ENCODE measurements around the gene LATS1. TPM values are rescaled to one million over a fixed set of nuclear protein-coding genes. Genes with fewer than 3 reads are reported as not detected.
"Not testable (repeated sequence)": the region's sequence is repeated elsewhere in the genome, so short reads cannot be mapped to it uniquely, and the experiment has no call there.

LATS1 gene
- total RNA-seq: 10 to 100 TPM; 12.5 to 32.1 (median 15.6) TPM

DNA sequence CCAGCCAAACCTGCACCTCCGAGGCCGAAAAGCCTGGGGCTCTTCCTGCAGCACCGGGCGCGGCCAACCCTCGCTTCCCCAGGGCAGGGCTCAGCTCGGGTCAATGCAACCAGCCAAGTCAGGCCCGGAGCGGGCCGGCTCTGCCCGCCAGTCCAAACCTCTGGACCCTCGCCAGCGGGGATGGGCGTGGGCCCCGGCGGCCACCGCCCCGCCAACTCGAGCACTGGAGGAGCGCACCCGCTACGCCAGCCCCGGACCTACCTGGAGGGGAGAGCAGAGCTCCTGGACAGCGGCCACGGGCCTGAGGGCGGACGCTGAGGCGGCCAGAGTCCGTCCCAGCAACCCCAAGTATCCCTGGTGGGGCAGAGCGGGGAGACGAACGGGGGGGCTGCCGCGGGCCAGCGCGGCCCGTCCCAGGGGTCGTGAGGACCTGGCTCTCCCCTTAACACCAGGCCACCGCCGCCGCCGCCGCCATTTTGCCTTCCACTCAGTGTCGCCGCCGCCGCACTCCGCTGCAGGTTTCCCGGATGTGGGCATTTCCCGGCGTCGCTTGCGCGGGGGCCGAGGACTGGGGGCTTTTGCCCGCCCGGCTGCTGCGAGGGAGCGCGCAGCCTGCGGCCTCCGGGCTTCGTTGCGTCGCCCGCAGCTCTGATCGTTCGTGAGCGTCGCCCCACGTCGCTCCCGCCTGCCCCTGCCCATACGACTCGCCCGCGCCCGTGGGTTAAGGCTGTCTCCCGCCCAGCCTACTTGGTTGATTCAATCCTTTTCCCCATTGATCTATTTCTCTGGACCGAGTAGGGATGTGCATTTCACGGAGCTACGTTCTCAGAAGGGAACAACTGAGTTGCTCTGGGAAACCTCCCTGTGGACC lies at the start of gene LATS1:
LATS1 (minus strand) TSS at position 514 of the 871 bp plus-strand sequence. CDS start 15,975 bp downstream, outside the sequence.
- in situ Hi-C loops (cut with MboI; ENCODE audit: low pct_unique_long_range_greater_than_20kb in 2 of 9, low sequenced_read_pairs in 9 of 9, unreplicated experiment in 9 of 9): no loop called here
- ATAC-seq (replicated peaks in 6 of 8): peak; percentile 83 to 92 (median 90)
- Histone ChIP-seq H3K4me3 (peak within 1 kb of the TSS; percentile 83 to 98 (median 87)), H3K27ac (peak within 1 kb of the TSS; percentile 96 to 99), H3K4me1 (replicated peaks in 1 of 2) (peaks cover 10 to 14% of the 10 kb centered on the region in 2 donors)
- 0 to 3% (median 0%) methylated on average over 5 to 13 of the region's 82 CpGs; no CpG with 5 or more reads in 6 of the 10 experiments for WGBS, 10 experiments

DNA sequence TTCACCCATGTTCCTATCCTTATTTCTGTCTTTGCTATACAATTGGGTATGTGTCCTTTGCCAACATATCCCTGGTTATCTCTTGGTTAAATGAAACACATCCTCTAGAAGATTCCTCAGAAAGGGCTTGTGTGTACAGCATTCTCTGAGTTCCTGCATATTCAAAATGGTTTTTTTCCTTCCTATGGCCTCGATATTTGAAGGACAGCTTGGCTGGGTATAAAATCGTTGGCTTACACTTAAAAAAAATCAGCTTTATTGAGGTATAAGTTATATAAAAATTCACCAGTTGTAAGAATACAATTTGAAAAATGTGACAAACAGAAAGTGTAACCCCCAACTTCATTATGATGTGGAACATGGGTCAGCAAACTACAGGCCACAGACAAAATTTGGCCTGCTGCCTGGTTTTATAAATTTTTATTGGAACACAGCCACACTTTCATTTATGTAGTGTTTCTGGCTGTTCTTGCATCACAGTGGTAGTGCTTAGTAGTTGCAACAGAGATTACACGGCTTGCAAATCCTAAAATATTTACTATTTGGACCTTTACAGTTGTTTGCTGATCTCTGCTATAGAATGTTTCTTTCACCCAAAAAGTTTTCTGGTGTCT lies 48.4 kb upstream of the LATS1 start:
- 63 to 98% (median 86%) methylated on average over 2 to 3 of the region's 3 CpGs; no CpG with 5 or more reads in 1 of the 10 experiments for WGBS, 10 experiments
- no peak overlapping the region for H3K27ac ChIP-seq
- in situ Hi-C loops (cut with MboI; ENCODE audit: low pct_unique_long_range_greater_than_20kb in 2 of 9, low sequenced_read_pairs in 9 of 9, unreplicated experiment in 9 of 9): no loop called here
- ATAC-seq (replicated peaks in 6 of 8): no peak
- no peaks in the 10 kb centered on the region for H3K4me1 ChIP-seq (replicated peaks in 1 of 2)
- no peak overlapping the region for H3K4me3 ChIP-seq

GRCh38 chr6:149763866-149764265 lies 46.0 kb upstream of the LATS1 start:
- Histone ChIP-seq H3K4me3 (no peak overlapping the region), H3K27ac (no peak overlapping the region), H3K4me1 (replicated peaks in 1 of 2) (no peaks in the 10 kb centered on the region)
- in situ Hi-C loops (cut with MboI; ENCODE audit: low pct_unique_long_range_greater_than_20kb in 2 of 9, low sequenced_read_pairs in 9 of 9, unreplicated experiment in 9 of 9): no loop called here
- peak in 1 of 8 experiments; percentile 64 for ATAC-seq (replicated peaks in 6 of 8)

DNA sequence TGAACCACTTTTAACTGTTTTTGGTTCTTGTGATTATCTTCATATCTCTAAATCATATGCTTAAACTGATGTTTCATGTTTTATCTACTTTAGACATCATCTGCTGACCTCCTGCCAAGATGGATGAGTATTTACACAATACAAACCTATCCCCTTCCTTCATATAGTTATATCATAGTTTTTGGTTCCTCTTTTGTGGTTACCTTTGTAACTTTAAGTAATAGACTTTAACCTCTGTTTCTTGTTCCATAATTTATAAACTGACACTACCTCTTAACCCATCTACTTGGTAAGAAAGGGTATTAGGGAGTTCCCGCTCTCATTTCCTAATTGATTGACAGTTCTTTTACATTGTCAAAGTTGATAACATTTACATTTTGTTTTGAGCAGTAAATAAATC lies 43.5 kb upstream of the LATS1 start:
- H3K4me1 ChIP-seq (replicated peaks in 1 of 2): no peaks in the 10 kb centered on the region
- H3K4me3 ChIP-seq: no peak overlapping the region
- in situ Hi-C loops (cut with MboI; ENCODE audit: low pct_unique_long_range_greater_than_20kb in 2 of 9, low sequenced_read_pairs in 9 of 9, unreplicated experiment in 9 of 9): no loop called here
- H3K27ac ChIP-seq: no peak overlapping the region
- ATAC-seq (replicated peaks in 6 of 8): no peak
- 91 to 100% (median 100%) methylated on average over 1 of the region's 1 CpG; no CpG with 5 or more reads in 3 of the 10 experiments for whole genome bisulfite sequencing, 10 experiments

DNA sequence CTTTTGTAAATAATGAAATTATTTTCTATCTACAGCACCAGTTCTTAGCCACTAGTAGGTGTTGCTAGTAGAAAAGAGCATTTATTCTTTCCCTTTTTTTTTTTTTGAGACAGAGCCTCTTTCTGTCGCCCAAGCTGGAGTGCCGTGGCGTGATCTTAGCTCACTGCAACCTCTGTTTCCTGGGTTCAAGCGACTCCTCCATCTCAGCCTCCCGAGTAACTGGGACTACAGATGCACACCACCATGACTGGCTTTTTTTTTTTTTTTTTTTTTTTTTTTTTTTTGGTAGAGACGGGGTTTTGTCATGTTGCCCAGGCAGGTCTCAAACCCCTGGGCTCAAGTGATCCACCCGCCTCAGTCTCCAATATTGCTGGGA lies 38.3 kb upstream of the LATS1 start:
- whole genome bisulfite sequencing, 10 experiments: 87 to 100% (median 99%) methylated on average over 2 to 7 of the region's 7 CpGs

GRCh38 chr6:149755300-149756260 lies 37.7 kb upstream of the LATS1 start:
- H3K27ac ChIP-seq: no peak overlapping the region

More for the DNA sequence above, 38.3 kb upstream of the LATS1 start:
- H3K27ac ChIP-seq: no peak overlapping the region
- in situ Hi-C loops (cut with MboI; ENCODE audit: low pct_unique_long_range_greater_than_20kb in 2 of 9, low sequenced_read_pairs in 9 of 9, unreplicated experiment in 9 of 9): no loop called here
- no peak overlapping the region for H3K4me3 ChIP-seq
- ATAC-seq (replicated peaks in 6 of 8): no peak
- H3K4me1 ChIP-seq (replicated peaks in 1 of 2): peaks cover 0 to 3% of the 10 kb centered on the region in 2 donors

DNA sequence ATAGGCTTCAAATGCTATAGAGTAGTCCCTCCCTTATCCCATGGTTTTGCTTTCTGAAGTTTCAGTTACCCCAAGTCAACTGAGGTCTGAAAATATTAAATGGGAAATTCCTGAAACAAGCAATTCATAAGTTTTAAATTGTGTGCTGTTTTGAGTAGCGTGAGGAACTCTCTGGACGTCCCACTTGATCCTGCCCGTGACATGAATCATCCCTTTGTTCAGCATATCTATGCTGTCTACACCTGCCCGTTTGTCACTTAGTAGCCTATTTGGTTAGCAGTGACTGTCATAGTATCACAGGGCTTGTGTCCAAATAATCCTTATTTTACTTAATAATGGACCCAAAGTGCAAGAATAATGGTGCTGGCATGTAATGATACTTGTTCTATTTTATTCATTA lies 36.6 kb upstream of the LATS1 start:
- H3K27ac ChIP-seq: no peak overlapping the region
- H3K4me1 ChIP-seq (replicated peaks in 1 of 2): peaks cover 4 to 9% of the 10 kb centered on the region in 2 donors
- no peak overlapping the region for H3K4me3 ChIP-seq
- in situ Hi-C loops (cut with MboI; ENCODE audit: low pct_unique_long_range_greater_than_20kb in 2 of 9, low sequenced_read_pairs in 9 of 9, unreplicated experiment in 9 of 9): no loop called here
- ATAC-seq (replicated peaks in 6 of 8): no peak
- WGBS, 10 experiments: 77 to 100% (median 91%) methylated on average over 1 to 4 of the region's 4 CpGs; no CpG with 5 or more reads in 1 of the 10 experiments

More at GRCh38 chr6:149755300-149756260, 37.7 kb upstream of the LATS1 start:
- WGBS, 10 experiments: 57 to 97% (median 91%) methylated on average over 1 to 8 of the region's 9 CpGs
- in situ Hi-C loops (cut with MboI; ENCODE audit: low pct_unique_long_range_greater_than_20kb in 2 of 9, low sequenced_read_pairs in 9 of 9, unreplicated experiment in 9 of 9): no loop called here
- H3K4me1 ChIP-seq (replicated peaks in 1 of 2): peaks cover 4 to 9% of the 10 kb centered on the region in 2 donors
- H3K4me3 ChIP-seq: no peak overlapping the region
- peak in 7 of 8 experiments; percentile 52 to 74 (median 68) for ATAC-seq (replicated peaks in 6 of 8)

GRCh38 chr6:149753374-149753637 lies 35.4 kb upstream of the LATS1 start:
- in situ Hi-C loops (cut with MboI; ENCODE audit: low pct_unique_long_range_greater_than_20kb in 2 of 9, low sequenced_read_pairs in 9 of 9, unreplicated experiment in 9 of 9); ATAC-seq (replicated peaks in 6 of 8); H3K27ac ChIP-seq; H3K4me3 ChIP-seq: not testable (repeated sequence)
- H3K4me1 ChIP-seq (replicated peaks in 1 of 2): peaks cover 7 to 12% of the 10 kb centered on the region in 2 donors
- WGBS, 10 experiments: 80 to 97% (median 92%) methylated on average over 1 to 3 of the region's 3 CpGs; no CpG with 5 or more reads in 3 of the 10 experiments

DNA sequence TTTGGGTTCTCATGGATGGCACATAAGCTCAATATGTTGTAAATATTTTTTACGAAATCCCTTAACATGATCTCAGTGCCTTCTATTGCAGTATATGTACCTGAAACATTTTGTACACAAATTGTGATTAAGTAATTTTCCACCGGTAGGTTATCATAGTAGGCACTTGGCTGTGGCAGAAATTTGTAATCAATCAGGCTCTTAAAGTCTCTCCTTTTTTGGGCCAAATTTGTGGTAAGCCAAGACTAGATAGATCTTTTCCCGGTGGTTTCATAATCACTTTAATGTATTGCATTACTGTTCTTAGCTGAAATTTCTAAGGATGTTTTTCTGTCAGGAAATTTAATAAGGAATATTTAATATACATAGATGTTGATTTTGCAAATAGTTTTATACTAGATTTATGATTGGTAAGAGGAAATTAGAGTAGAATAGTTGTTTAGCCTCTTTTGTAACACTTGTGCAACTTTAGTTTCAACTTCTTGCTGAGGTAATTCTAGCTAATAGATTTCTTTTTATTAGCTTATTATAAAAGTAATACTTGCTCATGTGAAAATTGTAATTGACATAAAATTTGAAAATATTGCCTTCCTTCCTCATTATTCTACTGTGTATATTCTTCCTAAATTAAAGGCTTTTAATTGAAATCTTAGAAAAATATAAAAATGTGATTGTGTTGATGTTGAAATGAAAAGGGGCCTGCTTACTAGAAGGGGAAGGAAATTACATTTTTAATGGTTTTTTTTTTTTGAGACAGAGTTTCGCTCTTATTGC lies 34.9 kb upstream of the LATS1 start:
- in situ Hi-C loops (cut with MboI; ENCODE audit: low pct_unique_long_range_greater_than_20kb in 2 of 9, low sequenced_read_pairs in 9 of 9, unreplicated experiment in 9 of 9): no loop called here
- peaks cover 7 to 12% of the 10 kb centered on the region in 2 donors for H3K4me1 ChIP-seq (replicated peaks in 1 of 2)
- H3K27ac ChIP-seq: no peak overlapping the region
- WGBS, 10 experiments: 64 to 100% (median 97%) methylated on average over 1 to 4 of the region's 4 CpGs
- no peak overlapping the region for H3K4me3 ChIP-seq
- no peak for ATAC-seq (replicated peaks in 6 of 8)

- in situ Hi-C loops (cut with MboI; ENCODE audit: low pct_unique_long_range_greater_than_20kb in 2 of 9, low sequenced_read_pairs in 9 of 9, unreplicated experiment in 9 of 9): not testable (repeated sequence)
- 87 to 100% (median 100%) methylated on average over 1 to 4 of the region's 5 CpGs; no CpG with 5 or more reads in 3 of the 10 experiments for WGBS, 10 experiments
Observed at GRCh38 chr6:149751920-149752319, 34.0 kb upstream of the LATS1 start.

GRCh38 chr6:149751239-149751638 lies 33.3 kb upstream of the LATS1 start:
- peaks cover 12 to 17% of the 10 kb centered on the region in 2 donors for H3K4me1 ChIP-seq (replicated peaks in 1 of 2)
- WGBS, 10 experiments: 75 to 100% (median 93%) methylated on average over 1 to 8 of the region's 8 CpGs
- in situ Hi-C loops (cut with MboI; ENCODE audit: low pct_unique_long_range_greater_than_20kb in 2 of 9, low sequenced_read_pairs in 9 of 9, unreplicated experiment in 9 of 9): no loop called here
- peak overlapping the region in 4 of 5 donors; percentile 77 to 96 (median 87) for H3K4me3 ChIP-seq
- H3K27ac ChIP-seq: no peak overlapping the region
- ATAC-seq (replicated peaks in 6 of 8): no peak

More at GRCh38 chr6:149751920-149752319, 34.0 kb upstream of the LATS1 start:
- not testable (repeated sequence) for H3K27ac ChIP-seq; H3K4me3 ChIP-seq; ATAC-seq (replicated peaks in 6 of 8)
- peaks cover 7 to 13% of the 10 kb centered on the region in 2 donors for H3K4me1 ChIP-seq (replicated peaks in 1 of 2)

- H3K4me3 ChIP-seq: peak overlapping the region; percentile 77 to 96 (median 87)
- peak overlapping the region; percentile 95 to 96 for H3K27ac ChIP-seq
- peak in 7 of 8 experiments; percentile 14 to 66 (median 55) for ATAC-seq (replicated peaks in 6 of 8)
- 0 to 1% (median 0%) methylated on average over 3 to 11 of the region's 25 CpGs; no CpG with 5 or more reads in 5 of the 10 experiments for WGBS, 10 experiments
- peaks cover 16 to 23% of the 10 kb centered on the region in 2 donors for H3K4me1 ChIP-seq (replicated peaks in 1 of 2)
- in situ Hi-C loops (cut with MboI; ENCODE audit: low pct_unique_long_range_greater_than_20kb in 2 of 9, low sequenced_read_pairs in 9 of 9, unreplicated experiment in 9 of 9): no loop called here
Observed at GRCh38 chr6:149750136-149750609, 32.3 kb upstream of the LATS1 start.

Measured in motor neuron (in vitro differentiated cells).